ENCODE measurements around the gene AADACL2. TPM values are rescaled to one million over a fixed set of nuclear protein-coding genes. Genes with fewer than 3 reads are reported as not detected.

AADACL2 gene
- total and polyA plus RNA-seq, 2 donors (not counting 1 experiment from before 2014, with no cell fraction given): not detected

GRCh38 chr3:151765685-151766084 lies 32.0 kb downstream of the AADACL2 start:
- H3K79me2 ChIP-seq (ENCODE audit: control insufficient read depth, insufficient read depth, low read length): no peaks in the 10 kb centered on the region
- intact Hi-C loops (cut with micrococcal nuclease): no loop called here
- no peaks in the 10 kb centered on the region for H3K4me1 Mint-ChIP-seq
- H3K36me3 ChIP-seq (replicated peaks in 1 of 2; ENCODE audit: control extremely low read depth in 1 of 2, control insufficient read depth in 1 of 2, extremely low read depth in 1 of 2, insufficient read depth in 2 of 2, low read length in 1 of 2): no peaks in the 10 kb centered on the region
- H3K4me2 ChIP-seq (replicated peaks; ENCODE audit: low read depth, low read length, poor library complexity, severe bottlenecking): no peak overlapping the region
- DNase-seq: no peak
- H3K27ac Mint-ChIP-seq: no peak overlapping the region
- H3K4me3 Mint-ChIP-seq: no peak overlapping the region
- H4K20me1 ChIP-seq (ENCODE audit: control insufficient read depth, insufficient read depth, low read length, poor library complexity, severe bottlenecking): no peaks in the 10 kb centered on the region
- no peak overlapping the region for H2AFZ ChIP-seq (ENCODE audit: insufficient read depth, low read depth, low read length, poor library complexity, severe bottlenecking)
- ChIA-PET POLR2A (no interaction called here), CTCF (no interaction called here)
- TF ChIP-seq CTCF (IDR thresholded peaks at IDR 0.05): no peak
- no peak for TF ChIP-seq EZH2 (IDR thresholded peaks at IDR 0.05; ENCODE audit: borderline replicate concordance, insufficient read depth, low read depth, low read length, poor library complexity, severe bottlenecking)
- H3K9ac ChIP-seq (ENCODE audit: low read length): no peak overlapping the region
- no peak overlapping the region for H3K27ac ChIP-seq (ENCODE audit: low read length in 2 of 2)
- H3K27me3 ChIP-seq (replicated peaks in 1 of 4; ENCODE audit: control extremely low read depth in 1 of 4, control insufficient read depth in 3 of 4, insufficient read depth in 4 of 4, low read length in 3 of 4): no peaks in the 10 kb centered on the region
- H3K9me3 ChIP-seq (ENCODE audit: control extremely low read depth in 1 of 3, control insufficient read depth in 2 of 3, insufficient read depth in 1 of 3, low read length in 2 of 3): no peaks in the 10 kb centered on the region
- no peaks in the 10 kb centered on the region for H3K27me3 Mint-ChIP-seq
- H3K9me3 Mint-ChIP-seq (ENCODE audit: insufficient read depth): no peaks in the 10 kb centered on the region
- H3K4me1 ChIP-seq (ENCODE audit: control insufficient read depth in 2 of 2, insufficient read depth in 2 of 2, low read length in 2 of 2): no peaks in the 10 kb centered on the region
- H3K4me3 ChIP-seq (ENCODE audit: control extremely low read depth in 1 of 5, extremely low read depth in 1 of 5, insufficient read depth in 1 of 5, low read depth in 2 of 5, low read length in 4 of 5): no peak overlapping the region
- no peak for ATAC-seq (ENCODE audit: low read depth)

- Mint-ChIP-seq H3K4me3 (no peak overlapping the region), H3K27ac (no peak overlapping the region), H3K27me3 (no peaks in the 10 kb centered on the region), H3K4me1 (no peaks in the 10 kb centered on the region), H3K9me3 (ENCODE audit: insufficient read depth) (no peaks in the 10 kb centered on the region)
- Histone ChIP-seq H3K36me3 (replicated peaks in 1 of 2; ENCODE audit: control extremely low read depth in 1 of 2, control insufficient read depth in 1 of 2, extremely low read depth in 1 of 2, insufficient read depth in 2 of 2, low read length in 1 of 2) (no peaks in the 10 kb centered on the region), H3K9ac (ENCODE audit: low read length) (no peak overlapping the region), H3K4me1 (ENCODE audit: control insufficient read depth in 2 of 2, insufficient read depth in 2 of 2, low read length in 2 of 2) (no peaks in the 10 kb centered on the region), H3K27me3 (replicated peaks in 1 of 4; ENCODE audit: control extremely low read depth in 1 of 4, control insufficient read depth in 3 of 4, insufficient read depth in 4 of 4, low read length in 3 of 4) (no peaks in the 10 kb centered on the region), H3K9me3 (ENCODE audit: control extremely low read depth in 1 of 3, control insufficient read depth in 2 of 3, insufficient read depth in 1 of 3, low read length in 2 of 3) (no peaks in the 10 kb centered on the region), H4K20me1 (ENCODE audit: control insufficient read depth, insufficient read depth, low read length, poor library complexity, severe bottlenecking) (no peaks in the 10 kb centered on the region), H3K4me3 (ENCODE audit: control extremely low read depth in 1 of 5, extremely low read depth in 1 of 5, insufficient read depth in 1 of 5, low read depth in 2 of 5, low read length in 4 of 5) (no peak overlapping the region), H3K4me2 (replicated peaks; ENCODE audit: low read depth, low read length, poor library complexity, severe bottlenecking) (no peak overlapping the region), H3K79me2 (ENCODE audit: control insufficient read depth, insufficient read depth, low read length) (no peaks in the 10 kb centered on the region), H2AFZ (ENCODE audit: insufficient read depth, low read depth, low read length, poor library complexity, severe bottlenecking) (no peak overlapping the region), H3K27ac (ENCODE audit: low read length in 2 of 2) (no peak overlapping the region)
- ATAC-seq (ENCODE audit: low read depth) (no peak), DNase-seq (no peak)
- TF ChIP-seq EZH2 (IDR thresholded peaks at IDR 0.05; ENCODE audit: borderline replicate concordance, insufficient read depth, low read depth, low read length, poor library complexity, severe bottlenecking) (no peak), CTCF (IDR thresholded peaks at IDR 0.05) (no peak)
- 83% methylated on average over 1 of the region's 2 CpGs for WGBS (ENCODE audit: insufficient coverage)
- intact Hi-C loops (cut with micrococcal nuclease): no loop called here
- POLR2A ChIA-PET: no interaction called here
- CTCF ChIA-PET: no interaction called here
Observed at GRCh38 chr3:151766454-151766853, 32.7 kb downstream of the AADACL2 start.

Data from B cell (primary cell).